Measurements from ENCODE around the gene TEKT1. TPM values are rescaled to one million over a fixed set of nuclear protein-coding genes. Genes with fewer than 3 reads are reported as not detected.

The TEKT1 gene
- total and polyA plus RNA-seq, 9 of the 15 experiments (the other 6 are each of a cell fraction or from before 2014, with no cell fraction given), result 0.06 TPM; not detected in 8

DNA sequence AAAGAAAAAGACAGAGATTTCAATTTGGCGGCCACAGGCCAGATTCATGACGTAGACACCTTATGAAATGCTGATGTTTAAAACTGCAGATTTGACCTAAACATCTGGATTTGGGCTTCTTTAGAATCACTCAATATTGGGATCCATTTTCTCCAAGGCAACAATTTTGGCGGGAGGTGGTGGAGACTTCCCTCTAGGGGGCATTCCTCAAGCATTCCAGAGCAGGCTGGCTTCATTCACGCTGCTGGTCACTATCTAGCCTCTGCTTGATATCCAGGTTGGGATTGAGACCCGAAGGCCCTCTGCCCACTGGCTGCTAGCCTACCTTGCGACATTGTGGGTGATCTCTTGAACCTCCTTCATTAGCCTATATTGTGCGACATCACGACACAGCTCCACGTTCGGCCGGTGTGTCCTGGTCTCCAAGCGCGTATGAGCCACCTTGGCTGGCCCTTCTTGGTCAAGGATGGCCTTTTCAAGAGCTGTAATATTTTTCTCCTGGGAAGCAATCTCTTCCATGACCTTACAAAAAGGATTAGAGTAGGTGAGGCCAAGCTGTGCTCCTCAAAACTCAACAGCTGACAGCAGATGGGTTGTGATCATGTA lies 31.0 kb downstream of the TEKT1 start:
- peaks cover 0 to 7% of the 10 kb centered on the region in 2 experiments; a peak in 3 of 5 replicates for H3K4me1 ChIP-seq (replicated peaks in 1 of 2; ENCODE audit: control insufficient read depth in 2 of 2, insufficient read depth in 2 of 2, low read length in 2 of 2)
- ChIA-PET CTCF (ENCODE audit: low intra/inter-chr PET ratio) (no interaction called here), POLR2A (interaction anchor here (0.6 kb wide), 1 partner anchor 18 kb away, joined by 3 read pairs; no protein-coding TSS in a partner anchor)
- intact Hi-C loops (cut with micrococcal nuclease) (no loop called here), in situ Hi-C loops (cut with MboI) (no loop called here)
- H3K9ac ChIP-seq (ENCODE audit: insufficient read depth in 1 of 2, low read depth in 2 of 2, low read length in 2 of 2), result no peak overlapping the region
- no peak overlapping the region for H3K4me2 ChIP-seq (ENCODE audit: insufficient read depth, low read length)
- H3K27ac ChIP-seq (ENCODE audit: extremely low read depth, low read depth, low read length), result no peak overlapping the region
- no TSS peak for BruUV-seq (replicated peaks)
- FAIRE-seq, result no peak
- H4K20me1 ChIP-seq (replicated peaks; ENCODE audit: control insufficient read depth, insufficient read depth, low read length), result no peaks in the 10 kb centered on the region
- no peaks in the 10 kb centered on the region for H3K36me3 ChIP-seq (ENCODE audit: control insufficient read depth, insufficient read depth, low read length)
- TF ChIP-seq ZNF311 (CRISPR knock-in tag; IDR thresholded peaks at IDR 0.05) (no peak), KDM4B (IDR thresholded peaks at IDR 0.05; ENCODE audit: borderline replicate concordance in 2 of 2, low read depth in 1 of 2) (no peak), PTRF (tag; IDR thresholded peaks at IDR 0.05) (no peak)
- TF ChIP-seq, protein P1, sequence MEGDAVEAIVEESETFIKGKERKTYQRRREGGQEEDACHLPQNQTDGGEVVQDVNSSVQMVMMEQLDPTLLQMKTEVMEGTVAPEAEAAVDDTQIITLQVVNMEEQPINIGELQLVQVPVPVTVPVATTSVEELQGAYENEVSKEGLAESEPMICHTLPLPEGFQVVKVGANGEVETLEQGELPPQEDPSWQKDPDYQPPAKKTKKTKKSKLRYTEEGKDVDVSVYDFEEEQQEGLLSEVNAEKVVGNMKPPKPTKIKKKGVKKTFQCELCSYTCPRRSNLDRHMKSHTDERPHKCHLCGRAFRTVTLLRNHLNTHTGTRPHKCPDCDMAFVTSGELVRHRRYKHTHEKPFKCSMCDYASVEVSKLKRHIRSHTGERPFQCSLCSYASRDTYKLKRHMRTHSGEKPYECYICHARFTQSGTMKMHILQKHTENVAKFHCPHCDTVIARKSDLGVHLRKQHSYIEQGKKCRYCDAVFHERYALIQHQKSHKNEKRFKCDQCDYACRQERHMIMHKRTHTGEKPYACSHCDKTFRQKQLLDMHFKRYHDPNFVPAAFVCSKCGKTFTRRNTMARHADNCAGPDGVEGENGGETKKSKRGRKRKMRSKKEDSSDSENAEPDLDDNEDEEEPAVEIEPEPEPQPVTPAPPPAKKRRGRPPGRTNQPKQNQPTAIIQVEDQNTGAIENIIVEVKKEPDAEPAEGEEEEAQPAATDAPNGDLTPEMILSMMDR (IDR thresholded peaks at IDR 0.05 in 2 of 3, conservative IDR thresholded peaks at IDR 0.05 in 1 of 3; ENCODE audit: insufficient read depth in 2 of 3, low read depth in 1 of 3, low read length in 3 of 3), result peak in 1 of 3 experiments; percentile 7; a peak in 1 of 6 replicates
- no peaks in the 10 kb centered on the region for H3K79me2 ChIP-seq (ENCODE audit: control insufficient read depth, insufficient read depth, low read length)
- ATAC-seq, result no peak
- H3K9me3 ChIP-seq (replicated peaks; ENCODE audit: control insufficient read depth, insufficient read depth, low read depth, low read length), result no peaks in the 10 kb centered on the region
- H3K27me3 ChIP-seq (ENCODE audit: control insufficient read depth in 2 of 2, insufficient read depth in 2 of 2, low read length in 2 of 2), result peaks cover 2 to 28% of the 10 kb centered on the region in 2 experiments; a peak in 4 of 5 replicates
- H3K9me1 ChIP-seq (ENCODE audit: control insufficient read depth, insufficient read depth, low read length), result no peaks in the 10 kb centered on the region
- H3K4me3 ChIP-seq, result no peak overlapping the region
- DNase-seq (ENCODE audit: extremely low read depth in 1 of 4, low spot score in 3 of 4), result no peak
- no peak overlapping the region for H2AFZ ChIP-seq (ENCODE audit: low read depth, low read length)
- 10% methylated on average over 10 of the region's 13 CpGs for WGBS (ENCODE audit: insufficient coverage, low coverage, missing lambda C conversion rate)
